Glutamatergic neuron (in vitro differentiated cells): ENCODE data around the gene SIL1. TPM values are rescaled to one million over a fixed set of nuclear protein-coding genes. Genes with fewer than 3 reads are reported as not detected.

Source experiments
- DNase-seq: peaks from one replicate; pipeline ENCODE4 v3.0.0; 2022
- H3K27ac Mint-ChIP-seq: one replicate; pipeline ENCODE4 v1.8.0; 2020; ENCODE audit warnings: mild to moderate bottlenecking, mixed read lengths, inconsistent platforms; ENCODE audit not compliant: unreplicated experiment
- H3K27me3 Mint-ChIP-seq: one replicate; pipeline ENCODE4 v1.8.0; 2020; ENCODE audit warnings: mild to moderate bottlenecking, moderate library complexity, mixed read lengths, inconsistent platforms; ENCODE audit not compliant: unreplicated experiment
- H3K36me3 Mint-ChIP-seq: one replicate; pipeline ENCODE4 v1.8.0; 2020; ENCODE audit warnings: mild to moderate bottlenecking, mixed read lengths, inconsistent platforms; ENCODE audit not compliant: unreplicated experiment
- H3K4me1 Mint-ChIP-seq: one replicate; pipeline ENCODE4 v1.8.0; 2020; ENCODE audit warnings: mild to moderate bottlenecking, low read depth, mixed read lengths, inconsistent platforms; ENCODE audit not compliant: unreplicated experiment
- H3K4me3 Mint-ChIP-seq: one replicate; pipeline ENCODE4 v1.8.0; 2020; ENCODE audit warnings: mild to moderate bottlenecking, mixed read lengths, inconsistent platforms; ENCODE audit not compliant: unreplicated experiment
- H3K9me3 Mint-ChIP-seq: one replicate; pipeline ENCODE4 v1.8.0; 2020; ENCODE audit warnings: mild to moderate bottlenecking, moderate library complexity, mixed read lengths, inconsistent platforms; ENCODE audit not compliant: unreplicated experiment
- CTCF ChIP-seq: fragments of 200-600 bp; sonication (generic); IDR thresholded peaks from one replicate; pipeline ENCODE4 v1.5.0; 2021; ENCODE audit not compliant: partially characterized antibody, unreplicated experiment
- total RNA-seq: library from RNA; stranded (reverse); fragmentation: NEBNext Ultra II Directional; extraction: Animal tissue kit (Norgen Biotek cat#: 25700); gene quantifications from one replicate; pipeline ENCODE4 v1.2.1, GENCODE V29; 2021; ENCODE audit not compliant: unreplicated experiment

SIL1 gene
- total RNA-seq, 1 donor from 2014 or later, result 15.9 TPM

DNA sequence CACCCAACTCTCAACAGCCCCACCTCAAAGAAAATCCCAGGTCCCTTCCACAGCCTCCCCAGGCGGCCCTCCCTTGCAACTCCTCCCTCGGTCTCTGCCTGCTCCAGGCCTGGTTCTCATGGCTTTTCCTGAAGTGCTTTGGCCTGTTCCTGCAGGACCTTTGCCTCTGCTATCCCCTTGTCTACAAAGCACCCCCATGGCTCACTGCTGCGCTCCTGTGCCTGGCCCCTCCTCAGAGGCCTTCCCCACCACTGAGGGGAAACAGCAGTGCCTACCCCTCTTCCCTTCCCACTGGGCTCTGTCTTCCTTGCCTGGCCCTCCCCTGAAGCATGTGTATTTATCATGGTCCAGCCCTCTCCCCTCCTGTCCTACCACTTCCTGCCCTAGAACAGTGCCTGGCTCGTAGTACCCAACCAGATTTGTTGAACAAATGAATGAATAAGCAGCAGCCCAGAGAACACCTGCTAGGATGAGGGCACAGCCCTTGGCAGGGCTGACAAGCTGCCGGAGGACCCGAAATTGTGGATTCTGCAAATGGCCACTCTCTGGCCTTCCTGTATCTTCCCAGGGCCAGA lies 254.5 kb downstream of the SIL1 start:
- Mint-ChIP-seq H3K36me3 (no peaks in the 10 kb centered on the region), H3K27ac (peak overlapping the region; percentile 65), H3K9me3 (peaks cover 18% of the 10 kb centered on the region), H3K4me3 (no peak overlapping the region), H3K4me1 (peaks cover 43% of the 10 kb centered on the region), H3K27me3 (peaks cover 9% of the 10 kb centered on the region)
- DNase-seq, result no peak
- TF ChIP-seq CTCF, result no peak

DNA sequence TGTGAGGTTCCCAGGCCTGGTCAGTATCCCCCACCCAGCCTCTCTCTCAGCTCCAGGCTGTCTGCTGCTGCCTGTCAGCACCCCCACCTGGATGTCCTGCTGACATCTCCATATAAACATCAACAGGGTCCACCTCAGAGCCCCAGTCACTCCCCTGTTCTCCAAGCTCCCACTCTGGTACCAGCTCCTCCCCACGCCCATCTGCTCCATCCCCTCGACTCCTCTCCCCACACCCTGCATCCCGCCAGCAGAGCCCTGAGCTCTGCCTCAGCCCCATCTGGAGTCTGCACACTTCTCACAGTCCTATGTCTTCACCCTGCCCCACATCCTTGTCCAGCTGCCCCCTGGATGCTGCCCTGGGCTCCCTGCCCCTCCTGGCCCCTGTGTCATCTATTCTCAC lies 255.3 kb downstream of the SIL1 start:
- Mint-ChIP-seq H3K4me3 (peak overlapping the region; percentile 14), H3K27ac (peak overlapping the region; percentile 56), H3K27me3 (peaks cover 14% of the 10 kb centered on the region), H3K9me3 (peaks cover 20% of the 10 kb centered on the region), H3K4me1 (peaks cover 47% of the 10 kb centered on the region), H3K36me3 (no peaks in the 10 kb centered on the region)
- TF ChIP-seq CTCF, result no peak
- peak; percentile 66 for DNase-seq

DNA sequence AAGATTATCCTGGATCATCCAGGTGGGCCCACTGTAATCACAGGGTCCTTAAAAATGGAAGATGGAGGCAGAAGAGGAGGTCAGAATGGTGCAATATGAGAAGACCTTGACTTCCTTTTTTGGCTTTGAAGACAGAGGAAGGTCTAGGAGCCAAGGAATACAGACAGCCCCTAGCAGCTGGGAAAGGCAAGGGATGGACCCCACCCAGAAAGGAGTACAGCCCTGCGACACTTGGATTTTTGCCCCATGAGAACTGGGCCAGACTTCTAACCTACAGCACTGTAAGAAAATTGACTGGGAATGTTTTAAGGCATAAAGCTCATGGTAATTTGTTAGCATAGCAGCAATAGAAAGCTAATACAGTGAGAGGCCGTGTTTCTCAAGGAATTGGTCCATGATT lies 256.1 kb downstream of the SIL1 start:
- no peak for DNase-seq
- H3K36me3 Mint-ChIP-seq, result no peaks in the 10 kb centered on the region
- peaks cover 21% of the 10 kb centered on the region for H3K9me3 Mint-ChIP-seq
- H3K4me3 Mint-ChIP-seq, result peak overlapping the region; percentile 30
- peak overlapping the region; percentile 56 for H3K27ac Mint-ChIP-seq
- H3K27me3 Mint-ChIP-seq, result peaks cover 18% of the 10 kb centered on the region
- TF ChIP-seq CTCF, result no peak
- peaks cover 50% of the 10 kb centered on the region for H3K4me1 Mint-ChIP-seq

- TF ChIP-seq CTCF, result no peak
- peak overlapping the region; percentile 92 for H3K27ac Mint-ChIP-seq
- DNase-seq, result peak; percentile 56
- H3K4me1 Mint-ChIP-seq, result peaks cover 44% of the 10 kb centered on the region
- H3K36me3 Mint-ChIP-seq, result no peaks in the 10 kb centered on the region
- peaks cover 22% of the 10 kb centered on the region for H3K9me3 Mint-ChIP-seq
- peak overlapping the region; percentile 28 for H3K4me3 Mint-ChIP-seq
- H3K27me3 Mint-ChIP-seq, result peaks cover 26% of the 10 kb centered on the region
Measured at GRCh38 chr5:138938526-138938925, 259.6 kb downstream of the SIL1 start.
